Ovary (tissue), 9 donors: ENCODE data around the gene TMEM238L. TPM values are rescaled to one million over a fixed set of nuclear protein-coding genes. Genes with fewer than 3 reads are reported as not detected.

Experiments used
- DNase-seq, 5 donors: peaks; one replicate each; pipeline ENCODE4 v3.0.0-alpha.2; 2019 to 2020
- H3K27ac ChIP-seq, 2 donors: fragments of 200-600 bp; one replicate each; pipeline versions ENCODE4 v1.5.1 to v1.8.0; 2019 to 2022
- H3K27me3 ChIP-seq: fragments of 200-600 bp; one replicate; pipeline ENCODE4 v1.8.0; 2022
- H3K36me3 ChIP-seq: fragments of 200-600 bp; sonication (generic); one replicate; pipeline ENCODE4 v1.5.1; 2019
- H3K4me1 ChIP-seq: one replicate; pipeline ENCODE4 v1.8.1; 2013; ENCODE audit warnings: mild to moderate bottlenecking, moderate library complexity; ENCODE audit not compliant: insufficient read depth
- H3K4me3 ChIP-seq: fragments of 200-600 bp; sonication (generic); one replicate; pipeline ENCODE4 v1.5.1; 2017
- H3K9me3 ChIP-seq, 2 donors: fragments of 200-600 bp in 1 of 2; sonication (generic) in 1 of 2; one replicate each; pipeline versions ENCODE4 v1.5.1 to v1.8.1; 2013 to 2019; ENCODE audit warnings: mild to moderate bottlenecking in 1 of 2, moderate library complexity in 1 of 2
- EP300 ChIP-seq: sonication (generic); formaldehyde crosslinking; IDR thresholded peaks from one replicate; pipeline ENCODE4 v1.6.1; 2017; ENCODE audit warnings: antibody characterized with exemption
- POLR2A ChIP-seq: fragments of 450-650 bp; IDR thresholded peaks from one replicate; pipeline ENCODE4 v1.6.1; 2017; ENCODE audit warnings: antibody characterized with exemption, mild to moderate bottlenecking, moderate library complexity
- WGBS, 3 donors: extraction: QIAGEN DNeasy Blood & Tissue Kit in 1 of 3; methylation state at CpG; one replicate each; pipeline versions ENCODE4 v1.1.5 to v1.1.7; 2013 to 2017; 5-methylcytosine and 5-hydroxymethylcytosine counted together
- intact Hi-C, 4 donors: fragments of 100-400 bp; cut with DNase I; formaldehyde crosslinking; loops; one replicate each; pipeline versions ENCODE4 v1.11.0 to v1.15.1; 2022 to 2023
- polyA plus RNA-seq, 2 donors: library from polyadenylated mRNA; stranded (reverse); fragments of 200-250 nt in 1 of 2; fragments of 350-450 nt in 1 of 2; fragmentation: Illumina TruSeq in 1 of 2; extraction: RNeasy Lipid Tissue Mini Kit (QIAGEN cat#74804) in 1 of 2; gene quantifications; one replicate each; pipeline ENCODE4 v1.2.3, GENCODE V29; 2013 to 2014
- total RNA-seq, 7 donors: library from RNA; depleted of rRNA in 2 of 7; stranded (reverse); fragments of >200 nt in 2 of 7; fragmentation: NEBNext Ultra II Directional in 3 of 7; extraction: Animal tissue kit (Norgen Biotek cat#: 25700) in 3 of 7; gene quantifications; one replicate each; pipeline versions ENCODE4 v1.1.0 to v1.2.4, GENCODE V29; 2016 to 2023
- TF ChIP-seq, protein P1 (sequence below), 3 donors: fragments of 450-650 bp in 2 of 3; fragments of 200-600 bp in 1 of 3; IDR thresholded peaks; one replicate each; pipeline versions ENCODE4 v1.5.1 to v1.8.0; 2016 to 2022; ENCODE audit warnings: antibody characterized with exemption in 3 of 3, mild to moderate bottlenecking in 1 of 3
- donor health status: DM: no; HTN: no; CAD: no; lungs with moderate emphysema.
- donor health status: DM: no; HTN: no; CAD: no.
- donor health status: Bipolar disorder and iron deficiency.
- donor health status: DM: yes; HTN: yes; CAD: no.
- donor health status: DM: no; HTN: no; CAD: no.
- donor health status: DM: yes; HTN: yes; CAD: no.

The TMEM238L gene
- total and polyA plus RNA-seq, 9 donors = not detected

DNA sequence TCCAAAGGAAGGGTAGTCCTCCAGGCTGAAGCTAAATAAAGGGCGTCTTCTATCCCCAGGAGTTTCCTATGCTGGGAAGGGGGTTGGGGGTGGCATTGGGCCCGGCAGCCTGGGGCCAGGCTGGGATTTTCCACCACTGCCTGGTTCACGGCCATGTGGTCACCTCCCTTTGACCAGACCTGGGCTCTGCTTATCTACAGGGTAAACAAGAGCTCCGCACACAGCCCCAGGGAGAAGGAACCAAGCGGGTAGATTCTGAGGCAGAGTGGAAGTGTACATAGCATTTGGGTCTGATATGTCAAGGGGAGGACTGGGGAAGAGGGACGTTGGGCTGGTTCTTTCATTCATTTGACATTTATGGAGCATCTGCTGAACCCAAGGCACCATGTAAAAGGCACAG, 46.8 kb downstream of the TMEM238L start:
- Histone ChIP-seq H3K4me3 (no peak overlapping the region), H3K4me1 (no peaks in the 10 kb centered on the region), H3K36me3 (no peaks in the 10 kb centered on the region), H3K27ac (no peak overlapping the region), H3K27me3 (no peaks in the 10 kb centered on the region), H3K9me3 (no peaks in the 10 kb centered on the region)
- no peak for DNase-seq
- WGBS, 3 donors = 84 to 92% (median 86%) methylated on average over 6 of the region's 6 CpGs
- intact Hi-C loops = no loop called here
- TF ChIP-seq, protein P1, sequence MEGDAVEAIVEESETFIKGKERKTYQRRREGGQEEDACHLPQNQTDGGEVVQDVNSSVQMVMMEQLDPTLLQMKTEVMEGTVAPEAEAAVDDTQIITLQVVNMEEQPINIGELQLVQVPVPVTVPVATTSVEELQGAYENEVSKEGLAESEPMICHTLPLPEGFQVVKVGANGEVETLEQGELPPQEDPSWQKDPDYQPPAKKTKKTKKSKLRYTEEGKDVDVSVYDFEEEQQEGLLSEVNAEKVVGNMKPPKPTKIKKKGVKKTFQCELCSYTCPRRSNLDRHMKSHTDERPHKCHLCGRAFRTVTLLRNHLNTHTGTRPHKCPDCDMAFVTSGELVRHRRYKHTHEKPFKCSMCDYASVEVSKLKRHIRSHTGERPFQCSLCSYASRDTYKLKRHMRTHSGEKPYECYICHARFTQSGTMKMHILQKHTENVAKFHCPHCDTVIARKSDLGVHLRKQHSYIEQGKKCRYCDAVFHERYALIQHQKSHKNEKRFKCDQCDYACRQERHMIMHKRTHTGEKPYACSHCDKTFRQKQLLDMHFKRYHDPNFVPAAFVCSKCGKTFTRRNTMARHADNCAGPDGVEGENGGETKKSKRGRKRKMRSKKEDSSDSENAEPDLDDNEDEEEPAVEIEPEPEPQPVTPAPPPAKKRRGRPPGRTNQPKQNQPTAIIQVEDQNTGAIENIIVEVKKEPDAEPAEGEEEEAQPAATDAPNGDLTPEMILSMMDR (IDR thresholded peaks at IDR 0.05) = no peak
- TF ChIP-seq POLR2A (no peak), EP300 (no peak)

DNA sequence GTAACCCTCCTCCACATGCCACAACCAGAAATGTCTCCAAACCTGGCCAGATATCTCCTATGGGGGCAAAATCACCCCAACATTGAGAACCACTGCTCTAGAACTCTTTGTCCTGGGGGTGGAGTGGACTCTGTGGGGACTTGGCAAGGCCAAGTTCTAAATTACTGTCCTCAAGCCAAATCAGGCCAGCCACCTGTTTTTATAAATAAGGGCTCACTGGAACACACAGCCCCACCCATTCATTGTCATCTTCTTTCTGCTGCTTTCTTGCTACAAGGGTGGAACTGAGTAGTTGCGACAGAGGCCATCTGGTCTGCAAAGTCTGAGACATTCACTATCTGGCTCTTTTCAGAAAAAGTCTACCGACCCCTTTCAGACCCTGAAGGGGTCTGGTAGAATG, 47.3 kb downstream of the TMEM238L start:
- TF ChIP-seq, protein P1 (IDR thresholded peaks at IDR 0.05) = no peak
- TF ChIP-seq EP300 (no peak), POLR2A (no peak)
- Histone ChIP-seq H3K4me1 (no peaks in the 10 kb centered on the region), H3K4me3 (no peak overlapping the region), H3K27ac (no peak overlapping the region), H3K27me3 (no peaks in the 10 kb centered on the region), H3K36me3 (no peaks in the 10 kb centered on the region), H3K9me3 (no peaks in the 10 kb centered on the region)
- no peak for DNase-seq
- intact Hi-C loops = no loop called here
- 87 to 93% (median 91%) methylated on average over 2 of the region's 2 CpGs for WGBS, 3 donors

- no peak for TF ChIP-seq EP300
- TF ChIP-seq, protein P1 (IDR thresholded peaks at IDR 0.05) = no peak
- TF ChIP-seq POLR2A = no peak
- no peak overlapping the region for H3K27ac ChIP-seq
- WGBS, 3 donors = 70 to 75% (median 75%) methylated on average over 1 of the region's 1 CpG
- no peaks in the 10 kb centered on the region for H3K27me3 ChIP-seq
- no peak for DNase-seq
- no peaks in the 10 kb centered on the region for H3K36me3 ChIP-seq
- H3K4me1 ChIP-seq = no peaks in the 10 kb centered on the region
- intact Hi-C loops = no loop called here
- no peak overlapping the region for H3K4me3 ChIP-seq
- no peaks in the 10 kb centered on the region for H3K9me3 ChIP-seq
These were observed 47.7 kb downstream of the TMEM238L start for GRCh38 chr17:10756185-10756584.

DNA sequence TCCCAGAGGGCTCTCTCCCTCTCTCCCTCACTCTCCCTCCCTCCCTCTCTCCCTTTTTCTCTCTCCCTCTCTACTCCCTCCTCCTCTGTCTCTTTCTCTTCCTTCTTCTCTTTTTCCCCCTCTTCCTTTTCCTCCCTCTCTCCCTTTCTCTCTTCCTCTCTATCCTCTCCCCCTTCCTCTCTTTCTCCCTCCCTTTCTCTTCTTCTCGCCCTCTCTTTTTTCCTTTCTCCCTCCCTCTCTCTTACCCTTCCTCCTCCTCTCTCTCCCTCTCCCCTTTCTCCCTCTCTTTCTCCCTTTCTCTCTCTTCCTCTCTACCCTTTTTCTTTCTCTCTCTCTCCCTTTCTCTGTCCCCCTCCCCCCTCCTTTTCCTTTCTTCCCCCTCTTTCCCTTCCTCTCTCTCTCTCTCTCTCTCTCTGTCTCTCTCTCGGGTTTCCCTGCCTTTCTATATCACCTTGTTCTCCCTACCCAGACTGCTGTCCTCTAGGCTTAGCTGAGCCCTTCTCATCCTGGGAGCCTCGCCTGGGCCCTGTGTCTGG, 48.2 kb downstream of the TMEM238L start:
- intact Hi-C loops = no loop called here
- H3K27ac ChIP-seq = no peak overlapping the region

More for the DNA sequence above, 48.2 kb downstream of the TMEM238L start:
- Histone ChIP-seq H3K36me3 (no peaks in the 10 kb centered on the region), H3K27me3 (no peaks in the 10 kb centered on the region), H3K9me3 (no peaks in the 10 kb centered on the region), H3K4me1 (no peaks in the 10 kb centered on the region), H3K4me3 (no peak overlapping the region)
- TF ChIP-seq POLR2A (no peak), EP300 (no peak)
- TF ChIP-seq, protein P1 (IDR thresholded peaks at IDR 0.05) = no peak
- 84 to 89% (median 87%) methylated on average over 3 of the region's 3 CpGs for WGBS, 3 donors
- DNase-seq = no peak
